ENCODE measurements around the gene DPPA5.
"Not testable (repeated sequence)": the region's sequence is repeated elsewhere in the genome, so short reads cannot be mapped to it uniquely, and the experiment has no call there.

Gene DPPA5

DNA sequence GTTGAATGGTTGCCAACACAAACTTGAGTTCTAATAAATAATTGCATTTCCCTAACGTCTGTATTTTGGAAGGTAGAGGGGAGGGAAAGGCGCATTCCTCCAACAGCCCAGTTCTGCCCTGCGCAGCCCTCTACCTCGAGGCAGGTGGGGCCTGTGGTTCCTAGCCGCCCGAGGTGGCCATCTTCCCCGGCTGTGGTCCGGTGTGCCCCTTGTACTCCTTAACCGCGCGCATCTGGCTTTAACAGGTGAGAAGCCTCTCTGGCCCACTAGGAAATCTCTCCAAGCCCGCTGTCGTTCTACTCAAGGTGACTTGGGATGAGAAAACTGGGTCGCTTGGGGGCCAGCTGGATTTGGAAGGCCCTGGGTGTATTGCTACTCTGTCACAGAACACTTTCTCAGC is 10.0 kb upstream of the DPPA5 start:
- DNase-seq (ENCODE audit: low read depth in 2 of 2), result no peak

DNA sequence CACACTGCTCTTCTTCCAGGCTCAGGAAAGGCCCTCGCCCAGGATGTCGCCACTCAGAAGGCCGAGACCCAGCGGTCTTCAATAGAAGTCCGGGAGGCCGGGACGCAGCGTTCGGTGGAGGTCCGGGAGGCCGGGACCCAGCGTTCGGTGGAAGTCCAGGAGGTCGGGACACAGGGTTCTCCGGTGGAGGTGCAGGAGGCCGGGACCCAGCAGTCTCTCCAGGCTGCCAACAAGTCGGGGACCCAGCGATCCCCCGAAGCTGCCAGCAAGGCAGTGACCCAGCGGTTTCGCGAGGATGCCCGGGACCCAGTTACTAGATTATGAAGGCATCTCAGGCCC is 9.4 kb upstream of the DPPA5 start:
- no peak for DNase-seq (ENCODE audit: low read depth in 2 of 2)

GRCh38 chr6:73362869-73363536 is 8.9 kb upstream of the DPPA5 start:
- no peak for DNase-seq (ENCODE audit: low read depth in 2 of 2)

DNA sequence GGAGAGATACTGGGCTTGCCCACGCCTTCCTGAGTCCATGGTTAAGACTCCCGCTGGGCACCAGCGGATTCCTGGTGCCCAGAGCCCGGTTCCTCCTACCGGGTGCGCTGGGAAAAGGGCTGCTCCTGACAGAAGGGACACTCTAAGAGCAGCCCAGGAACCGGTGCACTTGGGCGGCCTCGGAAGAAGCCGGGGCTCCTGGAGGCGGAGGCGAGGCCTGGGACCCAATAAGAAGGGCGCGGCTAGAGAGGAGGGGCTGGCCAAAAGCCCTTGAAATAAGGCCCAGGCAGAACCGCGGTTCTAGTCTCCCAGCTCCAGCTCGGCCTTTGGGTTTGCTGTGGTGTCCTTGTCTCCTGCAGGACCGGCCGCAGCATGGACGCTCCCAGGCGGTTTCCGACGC is 8.3 kb upstream of the DPPA5 start, which contains the start of gene KHDC3L:
TSS of gene KHDC3L (plus strand) at position 301 of the 400 bp plus-strand sequence. CDS start at position 373, 72 bp downstream.
- no peak for DNase-seq (ENCODE audit: low read depth in 2 of 2)

- DNase-seq (ENCODE audit: low read depth in 2 of 2), result no peak
Observed at GRCh38 chr6:73349311-73349710, 4.8 kb downstream of the DPPA5 start.

- DNase-seq (ENCODE audit: low read depth in 2 of 2), result no peak
Observed at GRCh38 chr6:73348550-73349204, 5.4 kb downstream of the DPPA5 start.

- no peak for DNase-seq (ENCODE audit: low read depth in 2 of 2)
Observed at GRCh38 chr6:73343164-73343563, 10.9 kb downstream of the DPPA5 start.

DNA sequence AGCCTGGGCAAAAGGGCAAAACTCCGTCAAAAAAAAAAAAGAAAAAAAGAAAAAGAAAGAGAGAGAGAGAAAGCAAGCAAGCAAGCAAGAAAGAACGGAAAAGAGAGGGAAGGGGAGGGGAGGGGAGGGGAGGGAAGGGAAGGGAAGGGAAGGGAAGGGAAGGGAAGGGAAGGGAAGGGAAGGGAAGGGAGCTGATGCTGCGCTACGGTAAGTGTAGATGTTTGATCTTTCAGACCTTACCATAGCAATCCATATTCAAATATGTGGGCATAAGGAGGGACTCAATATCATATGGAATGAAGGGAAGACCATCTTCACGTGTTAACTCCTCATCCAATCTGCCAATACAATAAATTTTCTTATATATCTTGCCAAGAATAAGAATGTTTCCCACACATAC is 11.9 kb downstream of the DPPA5 start:
- no peak for DNase-seq (ENCODE audit: low read depth in 2 of 2)

- DNase-seq (ENCODE audit: low read depth in 2 of 2), result no peak
Observed at GRCh38 chr6:73341335-73341734, 12.7 kb downstream of the DPPA5 start.

- no peak for DNase-seq (ENCODE audit: low read depth in 2 of 2)
Observed at GRCh38 chr6:73340048-73340447, 14.0 kb downstream of the DPPA5 start.

DNA sequence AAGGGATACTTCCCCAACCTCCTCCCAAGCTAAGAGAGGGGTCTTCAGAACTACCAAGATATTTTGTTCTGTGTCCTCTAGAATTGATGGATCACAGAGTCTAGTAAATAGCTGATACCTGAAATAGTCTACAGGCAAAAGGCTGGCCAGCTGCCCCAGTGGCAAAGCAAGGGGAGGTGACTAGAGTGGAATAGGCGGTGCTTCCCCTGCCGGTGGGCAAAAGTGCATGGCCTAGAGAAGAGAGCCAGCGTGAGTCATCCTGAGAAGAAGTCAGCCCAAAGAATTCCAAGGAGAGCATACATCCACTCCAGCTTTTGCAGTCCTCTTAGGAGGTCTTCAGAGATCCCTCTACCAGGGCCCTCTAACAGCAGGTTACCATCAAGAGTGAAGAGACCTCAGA is 14.7 kb downstream of the DPPA5 start:
- DNase-seq (ENCODE audit: low read depth in 2 of 2), result no peak

- no peak for DNase-seq (ENCODE audit: low read depth in 2 of 2)
Observed at GRCh38 chr6:73329201-73329600, 24.9 kb downstream of the DPPA5 start.

DNA sequence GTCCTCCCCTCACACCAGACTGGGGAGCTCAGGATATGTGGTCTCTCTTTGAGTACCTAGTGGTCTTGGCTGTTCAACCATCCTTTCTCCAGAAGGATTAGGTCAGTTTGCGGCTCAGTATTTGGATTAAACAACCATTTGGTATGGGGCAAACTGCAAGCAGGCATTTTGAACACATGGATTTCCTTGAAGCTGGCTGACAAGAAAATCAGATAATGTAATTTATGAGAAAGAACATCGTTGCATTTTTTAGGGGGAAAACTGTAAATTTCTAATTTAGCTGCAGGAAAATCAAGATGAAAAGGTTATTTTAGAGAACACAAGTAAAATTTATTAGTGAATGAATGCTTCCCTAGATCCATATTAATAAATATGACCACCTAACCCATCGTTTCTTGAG is 25.3 kb downstream of the DPPA5 start:
- no peak for DNase-seq (ENCODE audit: low read depth in 2 of 2)

GRCh38 chr6:73325656-73326055 is 28.4 kb downstream of the DPPA5 start:
- DNase-seq (ENCODE audit: low read depth in 2 of 2), result no peak

DNA sequence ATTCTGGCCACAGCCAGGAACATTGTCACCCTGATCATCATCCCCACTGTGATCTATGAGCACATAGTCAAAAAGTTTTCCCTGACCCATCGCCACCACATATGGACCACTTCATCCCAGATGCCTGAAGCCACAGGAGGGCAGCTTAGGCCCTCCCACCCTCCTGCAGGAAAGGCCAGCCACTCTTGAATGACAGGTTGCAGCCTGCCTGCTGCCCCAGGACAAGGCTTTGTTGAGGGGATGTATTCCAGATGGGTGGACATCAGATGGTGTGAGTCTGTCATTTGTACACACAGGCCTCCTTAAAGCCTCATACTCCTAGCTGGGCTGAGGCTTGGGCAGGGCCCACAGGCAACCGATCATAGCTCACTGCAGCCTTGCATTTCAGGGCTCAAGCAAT is 30.8 kb downstream of the DPPA5 start:
- DNase-seq (ENCODE audit: low read depth in 2 of 2), result no peak

GRCh38 chr6:73314577-73315492 is 39.2 kb downstream of the DPPA5 start:
- DNase-seq (ENCODE audit: low read depth in 2 of 2), result no peak

GRCh38 chr6:73310503-73310845 is 43.6 kb downstream of the DPPA5 start:
- not testable (repeated sequence) for DNase-seq (ENCODE audit: low read depth in 2 of 2)

GRCh38 chr6:73309785-73310502 is 44.1 kb downstream of the DPPA5 start:
- peak; percentile 40 to 65 for DNase-seq (ENCODE audit: low read depth in 2 of 2)

DNA sequence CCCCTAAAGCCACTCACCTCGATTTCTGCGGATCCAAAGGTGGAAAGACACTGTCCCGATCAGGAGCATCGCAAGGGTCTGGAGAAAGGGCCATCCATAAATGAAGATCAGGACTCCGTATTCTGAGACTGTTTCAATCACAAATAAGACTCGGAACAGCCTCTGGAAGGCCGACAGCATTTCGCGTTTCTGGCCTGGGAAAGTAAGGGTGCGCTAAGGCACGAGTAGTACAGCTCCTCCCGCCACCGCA is 44.6 kb downstream of the DPPA5 start:
- no peak for DNase-seq (ENCODE audit: low read depth in 2 of 2)

DNA sequence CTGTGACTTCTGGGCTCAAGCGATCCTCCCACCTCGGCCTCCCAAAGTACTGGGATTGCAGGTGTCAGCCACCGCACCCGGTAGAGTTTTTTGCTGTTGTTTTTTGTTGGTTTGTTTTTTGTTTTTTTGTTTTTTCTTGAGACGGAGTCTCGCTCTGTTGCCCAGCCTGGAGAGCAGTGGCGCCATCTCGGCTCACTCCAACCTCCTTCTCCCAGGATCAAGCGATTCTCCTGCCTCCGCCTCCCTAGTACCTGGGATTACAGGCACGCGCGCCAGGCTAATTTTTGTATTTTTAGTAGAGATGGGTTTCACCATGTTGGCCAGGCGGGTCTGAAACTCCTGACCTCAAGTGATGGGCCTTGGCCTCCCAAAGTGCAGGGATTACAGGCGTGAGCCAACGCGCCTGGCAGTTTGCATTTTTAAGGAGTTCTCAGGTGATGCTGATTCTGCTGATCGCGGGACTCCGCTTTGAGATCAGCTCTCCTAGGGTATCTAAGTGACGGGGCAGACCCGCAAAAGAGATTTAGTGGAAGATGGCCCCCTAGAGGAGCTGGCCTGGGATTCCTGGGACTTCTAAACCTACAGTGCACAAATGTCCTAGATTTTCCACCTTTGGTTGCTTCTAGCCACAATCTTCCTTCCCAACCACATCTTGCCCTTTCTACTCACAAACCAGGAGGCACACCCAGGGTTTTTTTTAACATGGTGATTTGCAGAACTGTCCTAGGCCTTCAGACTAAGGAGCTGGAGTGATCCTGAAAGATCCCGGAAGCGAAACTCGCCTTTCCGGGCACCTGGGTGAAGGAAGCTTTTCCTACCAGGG is 45.2 kb downstream of the DPPA5 start:
- DNase-seq (ENCODE audit: low read depth in 2 of 2), result no peak

- DNase-seq (ENCODE audit: low read depth in 2 of 2), result not testable (repeated sequence)
Observed at GRCh38 chr6:73303773-73304172, 50.3 kb downstream of the DPPA5 start.
